ENCODE measurements around the gene BIN2.
"Not testable (repeated sequence)": the region's sequence is repeated elsewhere in the genome, so short reads cannot be mapped to it uniquely, and the experiment has no call there.

The BIN2 gene

DNA sequence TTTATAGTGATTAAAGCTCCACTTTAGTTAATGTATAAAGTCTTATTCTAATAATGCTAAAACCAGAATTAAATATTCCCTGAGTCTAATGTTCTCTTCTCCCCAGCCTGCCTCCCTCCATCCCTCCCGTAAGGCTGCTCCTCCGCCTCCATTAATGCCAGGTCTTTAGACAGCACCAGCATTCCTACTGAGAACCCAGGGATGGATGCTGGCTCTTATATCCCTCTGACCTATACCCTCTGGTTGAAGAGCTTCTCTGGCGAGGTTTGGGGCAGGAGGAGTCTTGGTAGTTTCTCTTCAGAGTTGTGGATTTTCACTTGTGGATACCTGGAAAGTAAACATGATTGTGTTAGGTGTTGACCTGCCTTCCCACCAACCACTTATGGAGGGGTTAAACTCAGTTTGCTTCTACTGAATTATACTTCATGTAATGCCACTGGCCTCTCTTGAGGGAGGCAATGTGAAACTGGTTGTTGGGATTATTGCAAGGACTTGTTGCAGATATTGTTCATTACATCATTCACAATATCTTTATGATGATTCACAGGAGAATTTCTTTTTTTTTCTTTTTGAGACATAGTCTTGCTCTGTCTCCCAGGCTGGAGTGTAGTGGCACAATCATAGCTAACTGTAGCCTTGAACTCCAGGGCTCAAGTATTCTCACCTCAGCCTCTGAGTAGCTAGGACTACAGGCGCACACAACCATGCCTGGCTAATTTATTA lies 42.6 kb downstream of the BIN2 start:
- H3K4me1 ChIP-seq (ENCODE audit: control insufficient read depth, insufficient read depth, low read length), result no peaks in the 10 kb centered on the region
- H3K9me3 ChIP-seq (ENCODE audit: control insufficient read depth, insufficient read depth, low read length), result no peaks in the 10 kb centered on the region
- H3K27me3 ChIP-seq (ENCODE audit: control insufficient read depth, insufficient read depth, low read length), result no peaks in the 10 kb centered on the region
- WGBS (ENCODE audit: insufficient coverage, insufficient read length), result no CpG with 5 or more reads among the region's 4 CpGs
- DNase-seq (ENCODE audit: low read depth, low spot score), result no peak
- H3K4me3 ChIP-seq (ENCODE audit: low read length), result no peak overlapping the region
- no peaks in the 10 kb centered on the region for H3K36me3 ChIP-seq (ENCODE audit: control insufficient read depth, insufficient read depth, low read length)
- H3K27ac ChIP-seq (ENCODE audit: low read length), result no peak overlapping the region

DNA sequence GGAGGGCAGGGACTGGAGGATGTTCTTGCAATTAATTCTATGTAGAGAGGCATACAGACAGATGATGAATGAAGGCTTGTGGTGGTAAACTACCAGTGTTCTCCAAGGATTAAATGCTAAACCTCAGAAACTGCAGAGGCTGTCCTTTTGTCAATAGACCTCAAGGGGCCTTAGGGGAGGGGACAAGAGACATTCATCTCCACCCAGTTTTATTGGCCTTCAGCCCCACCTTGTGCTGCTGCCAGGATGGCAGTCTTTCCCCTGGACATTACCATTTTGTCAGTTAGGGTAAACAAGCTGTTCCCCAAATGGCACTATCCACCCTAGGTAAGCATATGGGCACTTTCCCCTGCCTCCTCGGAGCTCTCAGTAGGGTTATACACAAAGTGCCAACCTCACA lies 48.9 kb downstream of the BIN2 start:
- no peak for DNase-seq (ENCODE audit: low read depth, low spot score)
- no peak overlapping the region for H3K27ac ChIP-seq (ENCODE audit: low read length)
- H3K4me1 ChIP-seq (ENCODE audit: control insufficient read depth, insufficient read depth, low read length), result no peaks in the 10 kb centered on the region
- no CpG with 5 or more reads among the region's 1 CpG for WGBS (ENCODE audit: insufficient coverage, insufficient read length)
- H3K27me3 ChIP-seq (ENCODE audit: control insufficient read depth, insufficient read depth, low read length), result peaks cover 6% of the 10 kb centered on the region; the same call in 1 of the 2 replicates
- no peak overlapping the region for H3K4me3 ChIP-seq (ENCODE audit: low read length)
- no peaks in the 10 kb centered on the region for H3K36me3 ChIP-seq (ENCODE audit: control insufficient read depth, insufficient read depth, low read length)
- H3K9me3 ChIP-seq (ENCODE audit: control insufficient read depth, insufficient read depth, low read length), result no peaks in the 10 kb centered on the region

DNA sequence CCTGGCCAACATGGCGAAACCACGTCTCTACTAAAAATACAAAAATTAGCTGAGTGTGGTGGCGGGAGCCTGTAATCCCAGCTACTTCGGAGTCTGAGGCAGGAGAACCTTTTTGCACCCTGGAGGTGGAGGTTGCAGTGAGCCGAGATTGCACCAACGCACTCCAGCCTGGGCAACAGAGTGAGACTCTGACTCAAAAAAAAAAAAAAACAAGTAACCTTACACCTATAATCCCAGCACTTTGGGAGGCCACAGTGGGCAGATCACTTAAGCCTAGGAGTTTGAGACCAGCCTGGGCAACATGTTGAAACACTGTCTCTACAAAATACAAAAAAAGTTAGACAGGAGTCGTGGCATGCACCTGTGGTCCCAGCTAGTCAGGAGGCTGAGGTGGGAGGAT lies 51.2 kb downstream of the BIN2 start:
- H3K9me3 ChIP-seq (ENCODE audit: control insufficient read depth, insufficient read depth, low read length); H3K27me3 ChIP-seq (ENCODE audit: control insufficient read depth, insufficient read depth, low read length); DNase-seq (ENCODE audit: low read depth, low spot score); H3K36me3 ChIP-seq (ENCODE audit: control insufficient read depth, insufficient read depth, low read length); H3K4me3 ChIP-seq (ENCODE audit: low read length); H3K27ac ChIP-seq (ENCODE audit: low read length); H3K4me1 ChIP-seq (ENCODE audit: control insufficient read depth, insufficient read depth, low read length): not testable (repeated sequence)
- no CpG with 5 or more reads among the region's 7 CpGs for WGBS (ENCODE audit: insufficient coverage, insufficient read length)

DNA sequence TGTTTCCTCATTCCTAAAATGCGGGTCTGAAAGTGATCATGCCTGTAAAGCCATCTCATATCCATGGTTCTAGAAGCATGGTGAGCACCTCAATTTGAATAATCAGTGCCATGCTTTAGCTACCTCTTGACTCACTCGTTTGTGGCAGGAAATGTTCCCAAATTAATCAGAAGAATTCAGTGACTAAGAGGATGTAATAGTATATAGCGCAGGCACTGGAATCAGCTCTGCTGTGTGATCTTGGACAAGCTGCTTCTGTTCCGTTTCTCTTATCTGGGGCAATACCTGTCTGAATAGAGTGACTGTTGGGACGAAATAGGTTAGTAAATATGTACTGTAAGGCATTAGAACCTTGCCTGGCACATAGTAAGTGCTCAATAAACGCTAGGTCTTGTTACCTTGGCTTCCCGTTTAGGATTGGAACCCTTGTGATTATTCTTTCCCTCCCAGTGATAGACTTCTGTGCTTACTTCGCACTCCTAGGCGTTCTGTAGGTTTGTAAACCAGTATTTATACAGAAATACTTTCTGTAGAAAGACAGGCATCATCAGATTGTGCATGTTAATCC lies 52.9 kb downstream of the BIN2 start:
- Histone ChIP-seq H3K27me3 (ENCODE audit: control insufficient read depth, insufficient read depth, low read length) (peaks cover 6% of the 10 kb centered on the region; the same call in 1 of the 2 replicates), H3K4me3 (ENCODE audit: low read length) (peak overlapping the region; percentile 51; the same call in 1 of the 2 replicates), H3K9me3 (ENCODE audit: control insufficient read depth, insufficient read depth, low read length) (no peaks in the 10 kb centered on the region), H3K4me1 (ENCODE audit: control insufficient read depth, insufficient read depth, low read length) (peaks cover 2% of the 10 kb centered on the region; the same call in 1 of the 2 replicates), H3K27ac (ENCODE audit: low read length) (no peak overlapping the region), H3K36me3 (ENCODE audit: control insufficient read depth, insufficient read depth, low read length) (no peaks in the 10 kb centered on the region)
- DNase-seq (ENCODE audit: low read depth, low spot score), result no peak
- WGBS (ENCODE audit: insufficient coverage, insufficient read length), result no CpG with 5 or more reads among the region's 9 CpGs

DNA sequence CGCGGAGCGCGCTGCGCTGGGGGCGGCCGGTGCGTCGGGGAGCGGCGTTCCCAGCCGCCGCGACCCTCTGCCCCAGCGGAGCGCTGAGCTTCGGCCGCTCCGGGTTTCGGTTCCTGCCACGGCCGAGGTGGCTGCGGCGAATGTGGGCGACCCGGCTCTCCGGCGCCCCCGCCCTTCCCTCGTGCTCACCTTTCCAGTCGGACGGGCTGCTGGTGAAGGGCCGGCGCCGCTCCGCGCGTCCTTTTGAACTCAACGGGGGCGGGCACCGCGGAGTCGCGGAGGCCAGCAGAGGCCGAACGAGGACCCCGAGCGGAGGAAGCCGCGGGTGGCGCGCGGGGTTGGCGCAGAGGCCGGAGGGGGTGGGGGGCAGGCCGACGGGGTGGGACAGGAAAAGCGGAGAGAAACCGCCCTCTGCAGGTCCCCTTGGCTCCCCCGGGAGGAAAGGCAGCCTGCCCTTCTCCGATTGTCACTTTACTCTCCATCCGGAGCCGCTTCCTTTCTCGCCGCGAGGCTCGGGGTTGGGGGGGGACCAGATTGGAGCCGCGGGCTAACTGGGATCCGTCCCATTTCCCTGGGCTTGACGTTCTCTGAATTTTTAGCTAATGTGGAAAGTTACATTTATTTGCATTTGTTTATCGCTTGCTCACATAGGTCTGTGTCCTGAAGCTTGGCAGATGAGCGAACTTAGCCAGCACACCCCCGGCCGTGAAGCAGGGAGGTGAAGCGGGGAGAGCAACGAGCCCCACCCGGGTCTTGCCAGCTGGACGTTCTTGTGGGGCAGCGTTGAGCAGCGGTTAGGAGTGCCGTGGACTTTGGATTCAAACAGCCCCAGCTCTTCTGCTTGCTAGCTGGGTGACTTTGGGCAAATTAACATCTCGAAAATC lies 53.7 kb downstream of the BIN2 start, which contains the start of gene SMAGP:
Gene SMAGP, minus strand, starts transcription at position 349 of the 884 bp plus-strand sequence. CDS start 1,137 bp downstream, outside the sequence.
- H3K27ac ChIP-seq (ENCODE audit: low read length), result no peak within 1 kb of the TSS
- DNase-seq (ENCODE audit: low read depth, low spot score), result no peak
- H3K9me3 ChIP-seq (ENCODE audit: control insufficient read depth, insufficient read depth, low read length), result no peaks in the 10 kb centered on the region
- no CpG with 5 or more reads among the region's 83 CpGs for WGBS (ENCODE audit: insufficient coverage, insufficient read length)
- H3K36me3 ChIP-seq (ENCODE audit: control insufficient read depth, insufficient read depth, low read length), result no peaks in the 10 kb centered on the region
- peak within 1 kb of the TSS; percentile 51; the same call in 1 of the 2 replicates for H3K4me3 ChIP-seq (ENCODE audit: low read length)
- peaks cover 2% of the 10 kb centered on the region; the same call in 1 of the 2 replicates for H3K4me1 ChIP-seq (ENCODE audit: control insufficient read depth, insufficient read depth, low read length)
- H3K27me3 ChIP-seq (ENCODE audit: control insufficient read depth, insufficient read depth, low read length), result peaks cover 6% of the 10 kb centered on the region; the same call in 1 of the 2 replicates

DNA sequence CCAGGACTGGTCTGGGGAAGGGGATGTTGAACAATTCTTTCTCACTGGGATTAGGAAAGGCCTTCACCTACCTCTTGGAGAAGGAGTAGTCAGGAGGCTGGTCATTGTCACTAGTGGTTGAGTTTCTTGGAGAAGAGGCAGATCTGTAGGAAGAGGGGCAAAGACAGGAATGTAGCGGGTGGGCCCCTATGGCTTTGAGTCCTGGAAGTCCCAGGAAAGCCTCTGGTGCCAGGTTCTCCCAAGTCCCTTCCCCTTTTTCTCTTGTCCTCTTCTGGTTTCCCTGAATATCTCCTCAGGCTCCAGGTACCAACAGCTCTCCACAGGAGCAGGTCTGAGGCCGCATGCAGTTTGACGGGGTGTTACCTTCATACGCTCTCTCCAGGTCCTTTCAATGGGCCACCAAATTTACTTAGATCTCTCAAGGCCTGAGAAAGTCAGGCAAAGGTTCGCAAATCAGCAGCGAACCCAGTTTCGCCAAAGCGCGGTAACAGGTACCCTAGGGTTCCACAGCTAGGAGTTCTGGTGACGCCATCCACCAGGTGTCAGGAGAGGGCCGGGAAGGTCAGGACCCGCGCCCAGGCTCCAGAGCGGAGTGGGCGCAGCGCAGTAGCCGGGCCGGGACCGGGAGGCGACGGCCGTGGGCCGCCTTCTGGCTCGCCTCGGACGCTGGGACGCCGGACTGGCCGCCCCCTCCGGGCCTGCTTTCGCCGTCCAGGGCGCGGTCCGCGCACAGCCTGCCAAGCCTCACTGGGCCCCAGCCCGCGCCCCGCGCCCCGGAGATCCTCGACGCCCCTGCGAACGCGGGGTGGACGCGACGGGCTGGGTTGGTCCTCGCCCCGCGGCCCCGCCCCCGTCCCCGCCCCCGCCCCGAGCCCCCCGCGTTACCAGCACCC lies 54.6 kb downstream of the BIN2 start:
- Histone ChIP-seq H3K4me3 (ENCODE audit: low read length) (peak overlapping the region; percentile 51; the same call in 1 of the 2 replicates), H3K36me3 (ENCODE audit: control insufficient read depth, insufficient read depth, low read length) (no peaks in the 10 kb centered on the region), H3K4me1 (ENCODE audit: control insufficient read depth, insufficient read depth, low read length) (peaks cover 2% of the 10 kb centered on the region; the same call in 1 of the 2 replicates), H3K27ac (ENCODE audit: low read length) (no peak overlapping the region), H3K9me3 (ENCODE audit: control insufficient read depth, insufficient read depth, low read length) (no peaks in the 10 kb centered on the region), H3K27me3 (ENCODE audit: control insufficient read depth, insufficient read depth, low read length) (peaks cover 6% of the 10 kb centered on the region; the same call in 1 of the 2 replicates)
- no CpG with 5 or more reads among the region's 59 CpGs for WGBS (ENCODE audit: insufficient coverage, insufficient read length)
- no peak for DNase-seq (ENCODE audit: low read depth, low spot score)

DNA sequence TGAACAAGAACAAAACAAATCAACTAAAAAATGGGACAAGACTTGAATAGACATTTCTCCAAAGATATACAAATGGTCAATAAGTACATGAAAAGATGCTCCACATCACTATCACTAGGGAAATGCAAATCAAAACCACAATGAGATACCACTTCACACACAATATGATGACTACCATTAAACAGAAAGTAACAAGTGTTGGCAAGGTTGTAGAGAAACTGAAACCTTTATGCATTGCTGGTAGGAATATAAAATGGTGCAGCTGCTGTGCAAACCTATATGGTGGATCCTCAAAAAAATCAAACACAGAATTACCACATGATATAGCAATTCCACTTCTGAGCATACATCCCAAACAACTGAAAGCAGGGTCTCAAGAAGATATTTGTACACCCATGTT lies 59.0 kb downstream of the BIN2 start:
- H3K27me3 ChIP-seq (ENCODE audit: control insufficient read depth, insufficient read depth, low read length), result no peaks in the 10 kb centered on the region
- no peak for DNase-seq (ENCODE audit: low read depth, low spot score)
- H3K27ac ChIP-seq (ENCODE audit: low read length), result no peak overlapping the region
- H3K4me3 ChIP-seq (ENCODE audit: low read length), result no peak overlapping the region
- H3K4me1 ChIP-seq (ENCODE audit: control insufficient read depth, insufficient read depth, low read length), result peaks cover 2% of the 10 kb centered on the region; the same call in 1 of the 2 replicates
- no peaks in the 10 kb centered on the region for H3K9me3 ChIP-seq (ENCODE audit: control insufficient read depth, insufficient read depth, low read length)
- H3K36me3 ChIP-seq (ENCODE audit: control insufficient read depth, insufficient read depth, low read length), result no peaks in the 10 kb centered on the region

DNA sequence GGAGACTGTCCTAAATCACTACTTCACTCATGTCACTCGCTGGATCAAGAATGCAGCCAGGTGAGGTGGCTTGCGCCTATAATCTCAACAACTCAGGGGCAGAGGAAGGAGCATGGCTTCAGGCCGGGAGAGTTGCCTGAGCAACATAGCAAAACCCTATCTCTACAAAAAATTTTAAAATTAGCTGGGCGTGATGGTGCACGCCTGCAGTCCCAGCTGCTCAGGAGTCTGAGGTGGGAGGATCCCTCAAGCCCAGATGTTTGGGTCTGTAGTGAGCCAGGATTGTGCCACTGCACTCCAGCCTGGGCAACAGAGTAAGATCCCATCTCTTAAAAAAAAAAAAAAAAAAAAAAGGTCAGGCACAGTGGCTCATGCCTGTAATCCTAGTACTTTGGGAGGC lies 59.7 kb downstream of the BIN2 start:
- H3K36me3 ChIP-seq (ENCODE audit: control insufficient read depth, insufficient read depth, low read length), result no peaks in the 10 kb centered on the region
- DNase-seq (ENCODE audit: low read depth, low spot score), result no peak
- H3K4me3 ChIP-seq (ENCODE audit: low read length), result no peak overlapping the region
- H3K4me1 ChIP-seq (ENCODE audit: control insufficient read depth, insufficient read depth, low read length), result peaks cover under 1% of the 10 kb centered on the region; the same call in 1 of the 2 replicates
- no peak overlapping the region for H3K27ac ChIP-seq (ENCODE audit: low read length)
- no CpG with 5 or more reads among the region's 5 CpGs for WGBS (ENCODE audit: insufficient coverage, insufficient read length)
- no peaks in the 10 kb centered on the region for H3K9me3 ChIP-seq (ENCODE audit: control insufficient read depth, insufficient read depth, low read length)
- H3K27me3 ChIP-seq (ENCODE audit: control insufficient read depth, insufficient read depth, low read length), result no peaks in the 10 kb centered on the region

DNA sequence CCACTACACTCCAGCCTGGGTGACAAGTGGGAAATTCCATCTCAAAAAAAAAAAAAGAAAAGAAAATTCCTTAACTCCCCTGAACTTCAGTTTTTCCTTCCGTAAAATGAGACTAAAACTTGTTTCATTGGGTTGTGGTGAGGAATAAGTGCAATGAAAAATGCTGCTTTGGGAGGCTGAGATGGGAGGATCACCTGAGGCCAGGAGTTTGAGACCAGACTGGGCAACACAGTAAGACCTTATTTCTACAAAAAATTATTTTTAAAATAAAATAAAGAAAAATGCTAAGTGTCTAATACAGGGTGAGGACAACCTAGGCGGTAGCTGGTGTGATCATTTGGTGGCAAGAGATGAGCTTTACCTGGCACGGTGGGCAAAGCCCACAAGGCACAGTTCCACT lies 60.6 kb downstream of the BIN2 start:
- Histone ChIP-seq H3K27ac (ENCODE audit: low read length) (no peak overlapping the region), H3K27me3 (ENCODE audit: control insufficient read depth, insufficient read depth, low read length) (no peaks in the 10 kb centered on the region), H3K9me3 (ENCODE audit: control insufficient read depth, insufficient read depth, low read length) (no peaks in the 10 kb centered on the region), H3K36me3 (ENCODE audit: control insufficient read depth, insufficient read depth, low read length) (no peaks in the 10 kb centered on the region), H3K4me3 (ENCODE audit: low read length) (no peak overlapping the region), H3K4me1 (ENCODE audit: control insufficient read depth, insufficient read depth, low read length) (no peaks in the 10 kb centered on the region)
- DNase-seq (ENCODE audit: low read depth, low spot score), result no peak
- WGBS (ENCODE audit: insufficient coverage, insufficient read length), result no CpG with 5 or more reads among the region's 3 CpGs

All from iPS DF 6.9 (cell line).